Measurements from ENCODE around the gene IPO11. TPM values are rescaled to one million over a fixed set of nuclear protein-coding genes. Genes with fewer than 3 reads are reported as not detected.

IPO11 gene
- 48.2 and 66.9 TPM in 2 replicates for total RNA-seq (ENCODE audit: low replicate concordance)

DNA sequence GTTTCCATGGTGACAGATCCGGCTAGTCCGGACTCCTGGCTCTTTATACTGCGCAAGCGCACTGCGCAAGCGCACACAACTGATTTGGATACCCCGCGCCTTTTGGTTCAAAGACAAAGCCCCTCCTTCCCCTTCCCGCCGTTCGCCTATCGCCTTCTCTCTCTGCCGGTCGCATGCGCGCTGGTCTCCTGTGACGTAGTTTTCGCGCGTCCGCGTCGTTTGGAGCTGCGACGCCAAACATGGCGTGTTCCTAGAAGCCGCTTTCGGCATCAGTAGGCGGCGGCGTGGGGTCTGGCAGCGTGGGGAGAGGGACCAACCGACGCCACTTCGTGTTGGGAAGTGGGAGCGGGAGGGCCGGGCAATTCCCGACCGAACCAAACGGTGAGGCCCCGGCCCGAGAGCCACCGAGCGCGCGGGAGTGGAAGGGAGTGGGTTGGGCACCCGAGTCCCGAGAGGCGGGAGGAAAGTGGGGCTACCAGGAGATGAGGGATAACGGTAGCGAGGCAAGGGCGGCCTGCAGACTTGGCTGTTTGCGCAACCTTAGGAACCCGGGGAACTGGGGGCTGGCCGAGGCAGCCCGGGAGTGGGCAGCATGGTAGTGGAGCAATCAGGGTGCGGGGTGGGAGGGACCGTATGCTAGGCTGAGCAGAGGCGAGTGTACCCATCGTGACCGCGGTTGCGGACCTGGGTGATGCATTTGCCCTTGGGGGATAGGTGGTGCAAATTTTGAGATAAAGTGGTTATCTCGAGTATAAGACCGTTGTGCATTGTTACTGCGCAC is at the start of gene IPO11:
IPO11 (plus strand) TSS at position 215 of the 781 bp plus-strand sequence. CDS start 24,517 bp downstream, outside the sequence.
- H3K36me3 Mint-ChIP-seq: no peaks in the 10 kb centered on the region
- Histone ChIP-seq H3K27me3 (no peaks in the 10 kb centered on the region), H3K4me2 (peak within 1 kb of the TSS; percentile 88), H3K9ac (peak within 1 kb of the TSS; percentile 92), H3K4me3 (peak within 1 kb of the TSS; percentile 93), H3K79me2 (ENCODE audit: low read depth) (peaks cover 51% of the 10 kb centered on the region), H2AFZ (replicated peaks) (peak within 1 kb of the TSS; percentile 84), H3F3A (ENCODE audit: low read depth) (no peaks in the 10 kb centered on the region), H4K20me1 (ENCODE audit: low read depth) (peaks cover 7% of the 10 kb centered on the region), H3K4me1 (peaks cover 15% of the 10 kb centered on the region), H3K9me3 (ENCODE audit: low read depth) (no peaks in the 10 kb centered on the region), H3K36me3 (no peaks in the 10 kb centered on the region), H3K27ac (peak within 1 kb of the TSS; percentile 53)
- H3K27ac Mint-ChIP-seq: peak within 1 kb of the TSS; percentile 98
- DNase-seq (ENCODE audit: low spot score): peak; percentile 100
- H3K4me1 Mint-ChIP-seq: peaks cover 20% of the 10 kb centered on the region
- TF ChIP-seq, protein P1, sequence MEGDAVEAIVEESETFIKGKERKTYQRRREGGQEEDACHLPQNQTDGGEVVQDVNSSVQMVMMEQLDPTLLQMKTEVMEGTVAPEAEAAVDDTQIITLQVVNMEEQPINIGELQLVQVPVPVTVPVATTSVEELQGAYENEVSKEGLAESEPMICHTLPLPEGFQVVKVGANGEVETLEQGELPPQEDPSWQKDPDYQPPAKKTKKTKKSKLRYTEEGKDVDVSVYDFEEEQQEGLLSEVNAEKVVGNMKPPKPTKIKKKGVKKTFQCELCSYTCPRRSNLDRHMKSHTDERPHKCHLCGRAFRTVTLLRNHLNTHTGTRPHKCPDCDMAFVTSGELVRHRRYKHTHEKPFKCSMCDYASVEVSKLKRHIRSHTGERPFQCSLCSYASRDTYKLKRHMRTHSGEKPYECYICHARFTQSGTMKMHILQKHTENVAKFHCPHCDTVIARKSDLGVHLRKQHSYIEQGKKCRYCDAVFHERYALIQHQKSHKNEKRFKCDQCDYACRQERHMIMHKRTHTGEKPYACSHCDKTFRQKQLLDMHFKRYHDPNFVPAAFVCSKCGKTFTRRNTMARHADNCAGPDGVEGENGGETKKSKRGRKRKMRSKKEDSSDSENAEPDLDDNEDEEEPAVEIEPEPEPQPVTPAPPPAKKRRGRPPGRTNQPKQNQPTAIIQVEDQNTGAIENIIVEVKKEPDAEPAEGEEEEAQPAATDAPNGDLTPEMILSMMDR (IDR thresholded peaks at IDR 0.05): no peak
- TF ChIP-seq EZH2 (IDR thresholded peaks at IDR 0.05) (no peak), EZH2phosphoT487 (IDR thresholded peaks at IDR 0.05) (no peak)
- H3K9me3 Mint-ChIP-seq: no peaks in the 10 kb centered on the region
- peak within 1 kb of the TSS; percentile 91 for H3K4me3 Mint-ChIP-seq
- peaks cover 9% of the 10 kb centered on the region for H3K27me3 Mint-ChIP-seq (ENCODE audit: insufficient read depth, low read depth)

DNA sequence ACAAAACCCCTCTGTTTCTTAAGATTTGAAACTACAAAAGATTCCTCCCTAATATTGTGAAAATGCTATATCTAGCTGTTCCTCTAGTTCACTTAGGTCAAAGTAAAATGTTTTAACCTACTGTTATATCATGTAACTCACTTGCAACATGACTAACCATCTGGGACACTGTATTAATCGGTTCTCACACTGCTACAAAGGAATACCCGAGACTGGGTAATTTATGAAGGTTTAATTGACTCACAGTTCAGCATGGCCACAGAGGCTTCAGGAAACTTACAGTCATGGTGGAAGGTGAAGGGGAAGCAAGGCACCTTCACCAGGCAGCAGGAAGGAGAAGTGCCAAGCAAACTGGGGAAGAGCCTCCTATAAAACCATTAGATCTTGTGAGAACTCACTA is 43.5 kb upstream of the IPO11 start:
- no peak for DNase-seq (ENCODE audit: low spot score)
- Mint-ChIP-seq H3K27ac (no peak overlapping the region), H3K4me1 (no peaks in the 10 kb centered on the region), H3K4me3 (no peak overlapping the region), H3K36me3 (peaks cover 32% of the 10 kb centered on the region), H3K27me3 (ENCODE audit: insufficient read depth, low read depth) (no peaks in the 10 kb centered on the region), H3K9me3 (no peaks in the 10 kb centered on the region)
- peaks cover 27% of the 10 kb centered on the region for H3K36me3 ChIP-seq
- H3K4me1 ChIP-seq: no peaks in the 10 kb centered on the region
- no peaks in the 10 kb centered on the region for H3K79me2 ChIP-seq (ENCODE audit: low read depth)
- H3K9ac ChIP-seq: no peak overlapping the region
- TF ChIP-seq EZH2phosphoT487 (IDR thresholded peaks at IDR 0.05): no peak
- TF ChIP-seq EZH2 (IDR thresholded peaks at IDR 0.05): no peak
- TF ChIP-seq, protein P1 (IDR thresholded peaks at IDR 0.05): no peak
- H3K27ac ChIP-seq: no peak overlapping the region
- H3K4me3 ChIP-seq: no peak overlapping the region
- no peaks in the 10 kb centered on the region for H3F3A ChIP-seq (ENCODE audit: low read depth)
- H3K4me2 ChIP-seq: no peak overlapping the region
- H3K27me3 ChIP-seq: no peaks in the 10 kb centered on the region
- H2AFZ ChIP-seq (replicated peaks): no peak overlapping the region
- no peaks in the 10 kb centered on the region for H3K9me3 ChIP-seq (ENCODE audit: low read depth)
- H4K20me1 ChIP-seq (ENCODE audit: low read depth): no peaks in the 10 kb centered on the region

DNA sequence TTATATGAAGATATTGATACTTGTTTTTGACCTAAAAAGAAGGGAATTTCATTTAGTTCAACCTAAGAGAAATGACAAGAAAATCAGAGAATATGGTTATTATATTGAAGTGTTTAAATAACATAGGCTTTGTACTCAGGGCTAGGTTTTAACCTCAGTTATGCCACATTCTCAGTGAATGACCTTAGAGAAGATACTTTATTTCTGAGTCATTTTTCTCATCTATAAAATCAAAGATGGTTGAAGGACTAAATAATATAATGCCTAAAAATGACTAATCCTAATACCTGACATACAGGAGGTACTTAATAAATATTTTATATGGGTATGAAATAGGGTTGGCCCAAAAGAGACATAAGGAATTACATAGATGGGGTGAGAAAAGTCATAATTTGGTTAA is 41.2 kb upstream of the IPO11 start:
- Histone ChIP-seq H3K36me3 (peaks cover 21% of the 10 kb centered on the region), H3K9me3 (ENCODE audit: low read depth) (no peaks in the 10 kb centered on the region), H3K79me2 (ENCODE audit: low read depth) (no peaks in the 10 kb centered on the region), H3K27me3 (no peaks in the 10 kb centered on the region), H3K9ac (no peak overlapping the region), H3K27ac (no peak overlapping the region), H3K4me1 (no peaks in the 10 kb centered on the region), H3K4me3 (no peak overlapping the region), H3K4me2 (no peak overlapping the region), H2AFZ (replicated peaks) (no peak overlapping the region), H4K20me1 (ENCODE audit: low read depth) (no peaks in the 10 kb centered on the region), H3F3A (ENCODE audit: low read depth) (no peaks in the 10 kb centered on the region)
- Mint-ChIP-seq H3K4me1 (no peaks in the 10 kb centered on the region), H3K9me3 (no peaks in the 10 kb centered on the region), H3K27me3 (ENCODE audit: insufficient read depth, low read depth) (no peaks in the 10 kb centered on the region), H3K36me3 (peaks cover 28% of the 10 kb centered on the region), H3K27ac (no peak overlapping the region), H3K4me3 (no peak overlapping the region)
- no peak for TF ChIP-seq EZH2phosphoT487 (IDR thresholded peaks at IDR 0.05)
- no peak for TF ChIP-seq EZH2 (IDR thresholded peaks at IDR 0.05)
- TF ChIP-seq, protein P1 (IDR thresholded peaks at IDR 0.05): no peak
- no peak for DNase-seq (ENCODE audit: low spot score)
